ENCODE data around the gene TESPA1. TPM values are rescaled to one million over a fixed set of nuclear protein-coding genes. Genes with fewer than 3 reads are reported as not detected.

TESPA1 gene
- total and polyA plus RNA-seq, 4 donors: 0.73 to 3.1 (median 1.7) TPM

DNA sequence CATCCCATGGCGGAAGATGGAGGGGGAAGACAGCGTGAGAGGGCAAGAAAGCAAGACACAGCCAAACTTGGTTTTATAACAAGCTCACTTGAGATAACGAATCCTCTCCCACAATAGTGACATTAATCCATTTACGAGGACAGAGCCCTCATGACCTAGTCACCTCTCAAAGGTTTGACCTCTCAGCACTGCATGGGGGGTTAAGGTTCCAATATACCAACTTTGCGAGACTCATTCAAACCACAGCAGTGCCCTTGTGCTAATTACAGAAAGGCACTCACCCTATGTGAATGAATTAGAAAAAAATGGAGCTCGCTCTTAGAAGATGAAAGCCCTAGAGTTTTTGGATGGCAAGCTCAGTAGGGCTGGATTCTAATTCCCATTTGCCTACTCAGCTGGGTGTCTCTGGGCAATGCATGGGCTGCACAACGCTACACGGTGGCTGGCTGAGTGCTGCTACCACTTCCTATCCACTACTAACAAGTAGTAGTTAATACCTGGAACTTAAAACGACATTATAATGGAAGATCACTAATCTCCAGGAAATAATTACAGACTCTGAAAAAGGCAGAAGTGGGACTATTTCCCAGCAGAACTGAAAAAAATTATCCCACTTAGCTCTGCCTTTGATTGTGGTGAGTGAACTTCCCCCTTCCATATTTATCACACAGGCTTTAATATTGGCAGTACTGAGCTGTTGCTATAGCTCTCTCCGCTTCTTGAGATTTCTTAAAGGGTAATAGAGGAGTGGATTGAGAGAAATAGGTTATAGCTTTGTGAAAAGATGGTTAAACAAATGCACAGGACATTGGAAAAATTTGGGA lies 27.5 kb downstream of the TESPA1 start:
- DNase-seq (no peak), ATAC-seq (ENCODE audit: insufficient read depth, low FRiP score) (no peak)
- no peaks in the 10 kb centered on the region for H3K27me3 ChIP-seq (ENCODE audit: control insufficient read depth in 3 of 3, insufficient read depth in 3 of 3, low read length in 2 of 3)
- WGBS, 2 donors: 66 to 70% methylated on average over 10 of the region's 10 CpGs
- H3K4me1 ChIP-seq (ENCODE audit: control insufficient read depth in 5 of 5, insufficient read depth in 5 of 5, low read length in 5 of 5): no peaks in the 10 kb centered on the region
- no peak for TF ChIP-seq CTCF (IDR thresholded peaks at IDR 0.05; ENCODE audit: control extremely low read depth, extremely low read depth)
- no peak overlapping the region for H3K9ac ChIP-seq (ENCODE audit: insufficient read depth in 1 of 2, low read length in 2 of 2)
- no peak overlapping the region for H3K4me3 ChIP-seq
- no peak overlapping the region for H3K27ac ChIP-seq (ENCODE audit: low read depth in 1 of 2, low read length in 1 of 2)
- H3K9me3 ChIP-seq (ENCODE audit: control insufficient read depth in 4 of 4, insufficient read depth in 3 of 4, low read length in 3 of 4): no peaks in the 10 kb centered on the region
- H3K36me3 ChIP-seq (ENCODE audit: control insufficient read depth in 4 of 4, insufficient read depth in 4 of 4, low read length in 4 of 4): no peaks in the 10 kb centered on the region

- H3K36me3 ChIP-seq (ENCODE audit: control insufficient read depth in 4 of 4, insufficient read depth in 4 of 4, low read length in 4 of 4): no peaks in the 10 kb centered on the region
- no peaks in the 10 kb centered on the region for H3K4me1 ChIP-seq (ENCODE audit: control insufficient read depth in 5 of 5, insufficient read depth in 5 of 5, low read length in 5 of 5)
- no peaks in the 10 kb centered on the region for H3K9me3 ChIP-seq (ENCODE audit: control insufficient read depth in 4 of 4, insufficient read depth in 3 of 4, low read length in 3 of 4)
- ATAC-seq (ENCODE audit: insufficient read depth, low FRiP score): no peak
- no peak for TF ChIP-seq CTCF (IDR thresholded peaks at IDR 0.05; ENCODE audit: control extremely low read depth, extremely low read depth)
- no peak overlapping the region for H3K4me3 ChIP-seq
- no peak for DNase-seq
- 49 to 70% methylated on average over 5 of the region's 5 CpGs for WGBS, 2 donors
- no peak overlapping the region for H3K27ac ChIP-seq (ENCODE audit: low read depth in 1 of 2, low read length in 1 of 2)
- H3K9ac ChIP-seq (ENCODE audit: insufficient read depth in 1 of 2, low read length in 2 of 2): no peak overlapping the region
- no peaks in the 10 kb centered on the region for H3K27me3 ChIP-seq (ENCODE audit: control insufficient read depth in 3 of 3, insufficient read depth in 3 of 3, low read length in 2 of 3)
These were observed 28.2 kb downstream of the TESPA1 start for GRCh38 chr12:54956322-54956721.

DNA sequence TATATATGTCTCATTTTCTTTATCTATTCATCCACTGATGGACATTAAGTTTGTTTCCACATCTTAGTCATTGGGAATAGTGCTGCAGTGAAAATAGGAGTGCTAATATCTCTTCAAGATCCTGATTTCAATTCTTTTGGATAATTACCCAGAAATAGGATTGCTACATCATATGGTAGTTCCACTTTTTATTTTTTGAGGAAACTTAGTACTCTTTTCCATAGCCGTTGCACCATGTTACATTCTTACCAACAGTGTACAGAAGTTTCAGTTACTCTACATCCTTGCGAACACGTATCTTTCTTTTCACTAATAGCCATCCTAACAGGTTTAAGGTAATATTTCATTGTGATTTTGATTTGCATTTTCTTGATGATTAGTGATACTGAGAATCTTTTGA lies 29.8 kb downstream of the TESPA1 start:
- ATAC-seq (ENCODE audit: insufficient read depth, low FRiP score) (no peak), DNase-seq (no peak)
- Histone ChIP-seq H3K4me3 (no peak overlapping the region), H3K36me3 (ENCODE audit: control insufficient read depth in 4 of 4, insufficient read depth in 4 of 4, low read length in 4 of 4) (no peaks in the 10 kb centered on the region), H3K4me1 (ENCODE audit: control insufficient read depth in 5 of 5, insufficient read depth in 5 of 5, low read length in 5 of 5) (no peaks in the 10 kb centered on the region), H3K9ac (ENCODE audit: insufficient read depth in 1 of 2, low read length in 2 of 2) (no peak overlapping the region), H3K9me3 (ENCODE audit: control insufficient read depth in 4 of 4, insufficient read depth in 3 of 4, low read length in 3 of 4) (peaks cover 0 to 3% (median 0%) of the 10 kb centered on the region in 4 donors), H3K27me3 (ENCODE audit: control insufficient read depth in 3 of 3, insufficient read depth in 3 of 3, low read length in 2 of 3) (no peaks in the 10 kb centered on the region), H3K27ac (ENCODE audit: low read depth in 1 of 2, low read length in 1 of 2) (no peak overlapping the region)
- 49 to 76% methylated on average over 3 of the region's 3 CpGs for WGBS, 2 donors
- no peak for TF ChIP-seq CTCF (IDR thresholded peaks at IDR 0.05; ENCODE audit: control extremely low read depth, extremely low read depth)
